HG03280 (cell line): ENCODE results near the gene ADAMTS12.

Experiments used
- ATAC-seq: cut with Tn5 transposase; IDR thresholded peaks from one replicate; pipeline ENCODE4 v1.9.1; 2021; ENCODE audit warnings: mild to moderate bottlenecking, moderate library complexity; ENCODE audit not compliant: unreplicated experiment

ADAMTS12 gene

GRCh38 chr5:33769196-33769595, 122.6 kb downstream of the ADAMTS12 start:
- no peak for ATAC-seq

- ATAC-seq = no peak
Observed at GRCh38 chr5:33766023-33766422, 125.8 kb downstream of the ADAMTS12 start.

GRCh38 chr5:33764786-33765185, 127.0 kb downstream of the ADAMTS12 start:
- ATAC-seq = no peak

DNA sequence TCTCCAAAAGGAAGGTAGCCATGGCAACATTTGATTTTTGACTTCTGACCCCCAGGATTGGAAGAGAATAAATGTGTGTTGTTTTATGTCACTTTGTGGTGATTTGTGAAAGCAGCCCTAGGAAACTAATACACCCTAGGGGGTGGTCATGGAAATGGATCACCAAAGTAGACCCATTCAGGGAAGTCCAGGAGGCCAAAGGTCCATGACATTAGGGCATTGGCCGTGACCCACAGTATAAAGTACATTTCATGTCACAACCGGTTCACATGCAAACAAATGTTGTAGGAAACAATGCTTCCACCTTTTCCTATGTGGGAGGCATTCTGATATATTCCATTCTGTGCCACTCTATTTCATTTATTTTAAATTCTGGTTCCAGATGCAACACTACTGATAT, 128.4 kb downstream of the ADAMTS12 start:
- ATAC-seq = no peak

DNA sequence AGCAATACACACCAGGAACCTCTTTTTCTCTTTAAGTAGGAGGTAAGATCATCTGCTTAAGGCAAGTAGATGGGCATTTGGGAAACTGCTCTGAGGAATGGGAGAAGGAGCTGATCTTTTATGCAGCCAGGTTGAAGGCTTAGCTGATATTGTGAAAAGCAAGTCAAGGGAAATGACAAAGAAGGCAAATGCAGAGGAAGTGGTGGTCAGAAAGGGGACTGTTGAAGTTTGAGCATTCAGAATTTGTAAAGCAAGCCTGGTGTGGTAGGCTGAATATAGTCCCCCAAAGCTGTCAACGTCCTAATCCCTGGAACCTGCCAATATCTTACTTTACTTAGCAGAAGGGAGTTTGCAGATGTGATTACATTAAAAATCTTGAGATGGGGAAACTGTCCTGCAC, 128.9 kb downstream of the ADAMTS12 start:
- ATAC-seq = no peak

DNA sequence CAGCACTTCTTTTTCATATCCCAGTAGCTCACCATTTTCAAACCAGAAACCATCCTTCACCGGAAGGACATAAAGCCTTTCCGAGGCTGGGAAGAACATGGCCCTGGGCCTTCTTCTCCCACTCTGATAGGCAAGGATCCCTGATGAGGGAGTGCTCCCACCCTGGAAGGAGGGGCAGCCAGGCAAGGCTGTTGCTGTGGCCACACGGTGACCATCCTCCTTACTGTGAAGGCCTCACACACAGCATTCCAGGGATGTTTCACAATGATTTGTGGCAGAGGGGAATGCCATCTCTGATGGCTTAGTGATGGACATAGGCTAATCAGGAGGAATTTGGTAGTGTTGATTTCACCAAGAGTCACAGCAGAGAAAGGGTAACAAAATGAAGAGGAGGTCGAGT, 130.7 kb downstream of the ADAMTS12 start:
- no peak for ATAC-seq

DNA sequence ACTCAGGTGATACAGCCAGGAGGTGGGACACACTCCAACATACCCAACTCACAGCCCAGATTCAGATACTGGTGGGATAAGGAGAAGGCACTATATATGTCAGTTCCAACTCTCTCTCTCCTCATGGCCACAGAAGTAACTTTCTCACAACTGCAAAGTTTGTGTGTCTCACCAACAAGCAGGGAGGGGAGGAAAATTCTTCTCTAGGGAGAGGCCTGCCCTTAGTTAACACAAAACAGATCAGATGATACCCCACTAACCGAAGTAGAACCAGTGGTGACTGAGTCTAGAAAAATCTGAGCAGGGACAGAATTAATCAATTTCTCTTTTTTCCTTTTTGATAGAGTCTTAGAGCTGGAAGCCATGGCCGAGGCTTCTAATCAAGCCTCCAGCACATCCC, 133.1 kb downstream of the ADAMTS12 start:
- ATAC-seq = no peak

- no peak for ATAC-seq
Observed at GRCh38 chr5:33756491-33756890, 135.3 kb downstream of the ADAMTS12 start.

DNA sequence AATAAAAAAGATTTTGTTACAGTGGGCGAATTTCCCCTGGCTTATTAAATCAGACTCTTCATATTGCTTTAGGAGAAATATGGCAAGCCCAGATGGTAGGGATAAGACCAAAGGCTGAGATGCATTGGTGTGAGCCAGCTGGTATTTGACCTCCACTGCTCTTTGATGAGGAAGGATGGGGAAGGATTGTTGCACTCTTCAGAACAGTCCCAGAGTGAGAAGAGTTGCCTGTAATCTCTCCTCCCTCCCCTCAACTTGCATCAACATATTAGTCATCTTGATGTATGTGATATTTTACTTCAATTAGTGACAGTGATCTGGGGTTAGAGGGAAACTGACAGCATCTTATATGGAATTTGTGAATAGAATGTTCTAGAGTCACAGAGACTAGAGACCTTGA, 136.6 kb downstream of the ADAMTS12 start:
- ATAC-seq = no peak

DNA sequence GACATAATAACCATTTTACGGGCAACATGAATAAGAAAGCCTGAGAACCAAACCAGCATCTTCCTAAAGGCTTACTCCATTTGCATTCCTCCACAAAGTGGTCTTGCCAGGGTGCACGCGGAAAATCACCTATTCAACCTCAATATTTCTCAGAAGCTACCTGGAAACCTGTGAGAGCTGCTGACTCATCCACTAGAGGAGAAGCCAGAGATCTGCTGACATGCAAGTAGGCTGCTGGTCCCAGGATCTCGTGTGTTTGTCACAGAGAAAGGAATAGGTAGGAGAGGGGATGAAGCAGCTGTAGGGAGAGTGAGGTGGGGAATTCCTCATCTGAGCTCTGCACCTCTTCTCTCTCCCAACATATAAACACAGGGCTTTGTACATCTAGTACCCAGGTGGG, 138.1 kb downstream of the ADAMTS12 start:
- ATAC-seq = no peak

DNA sequence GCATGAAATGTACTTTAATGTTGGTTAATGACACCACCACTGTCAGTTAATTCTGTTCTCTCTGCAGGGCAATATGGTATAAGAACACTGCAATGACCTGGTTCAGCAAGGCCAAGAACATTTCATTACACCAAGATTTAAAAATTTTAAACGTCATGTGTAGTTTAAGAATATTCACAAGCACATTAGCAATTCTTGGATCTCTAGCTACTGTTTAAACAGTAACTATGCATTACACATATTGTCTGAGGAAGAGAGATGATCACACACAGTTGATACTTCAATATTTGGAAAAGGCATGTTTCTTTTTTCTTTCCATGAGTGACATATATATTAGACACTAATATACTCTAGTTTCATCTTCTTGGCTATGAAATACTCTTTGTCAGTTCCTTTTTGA, 143.0 kb downstream of the ADAMTS12 start:
- ATAC-seq = no peak

- no peak for ATAC-seq
Observed at GRCh38 chr5:33745101-33745770, 146.6 kb downstream of the ADAMTS12 start.

GRCh38 chr5:33743099-33743498, 148.7 kb downstream of the ADAMTS12 start:
- ATAC-seq = no peak

GRCh38 chr5:33742181-33742580, 149.6 kb downstream of the ADAMTS12 start:
- ATAC-seq = no peak

DNA sequence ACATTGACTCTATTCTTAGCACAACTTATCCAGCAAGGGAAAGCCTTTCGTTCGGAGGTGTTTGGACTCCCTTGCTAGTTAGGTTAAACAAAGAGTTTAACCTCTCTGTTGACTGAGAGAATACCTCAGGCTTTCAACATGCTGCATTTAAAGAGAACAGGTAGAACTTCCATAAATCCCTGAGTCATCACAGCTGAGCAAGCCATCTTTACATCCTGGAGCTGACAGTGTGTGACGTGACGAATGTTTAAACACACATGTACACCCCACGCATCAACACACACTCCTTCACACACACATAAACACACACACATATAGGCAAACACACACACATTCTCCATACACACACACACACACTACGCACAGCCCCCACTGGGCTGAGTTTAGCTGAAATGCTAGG, 152.8 kb downstream of the ADAMTS12 start:
- ATAC-seq = no peak

GRCh38 chr5:33738097-33738496, 153.7 kb downstream of the ADAMTS12 start:
- no peak for ATAC-seq

GRCh38 chr5:33737697-33738096, 154.1 kb downstream of the ADAMTS12 start:
- ATAC-seq = no peak

DNA sequence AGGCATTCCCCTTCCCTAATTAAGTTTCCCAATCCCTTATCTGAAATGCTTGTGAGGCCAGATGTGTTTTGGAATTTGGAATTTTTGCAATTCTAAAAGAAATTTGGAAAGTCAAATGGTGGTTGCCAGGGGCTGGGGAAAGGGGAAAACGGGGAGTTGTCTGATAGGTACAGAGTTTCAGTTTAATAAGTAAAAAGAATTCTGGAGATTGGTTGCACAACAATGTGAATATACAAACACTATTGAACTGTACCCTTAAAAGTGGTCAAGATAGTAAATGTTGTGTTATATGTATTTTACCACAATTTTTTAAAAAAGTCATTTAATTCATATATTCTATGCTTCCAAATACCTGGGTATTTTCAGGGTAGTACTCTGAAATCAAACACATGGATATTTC, 154.5 kb downstream of the ADAMTS12 start:
- no peak for ATAC-seq

DNA sequence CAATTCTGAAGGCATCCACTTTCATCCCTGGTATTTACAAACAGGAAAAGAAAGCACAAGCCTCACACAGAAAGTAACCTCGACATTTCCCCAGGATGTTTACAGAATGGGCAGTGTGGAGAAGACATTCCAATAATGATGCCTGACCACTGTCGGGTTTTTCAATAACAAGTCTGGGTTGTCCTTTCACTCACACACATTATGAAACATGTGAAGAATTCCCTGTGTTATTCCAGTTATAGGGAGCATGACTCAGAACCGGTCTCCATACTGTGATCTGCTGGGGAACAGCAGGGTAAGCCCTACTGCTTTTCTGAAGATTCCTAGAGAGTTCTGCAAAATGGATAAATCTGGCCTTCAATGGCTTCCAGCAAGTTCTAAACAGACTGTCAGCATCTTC, 155.3 kb downstream of the ADAMTS12 start:
- no peak for ATAC-seq

- ATAC-seq = no peak
Observed at GRCh38 chr5:33735072-33735471, 156.7 kb downstream of the ADAMTS12 start.

GRCh38 chr5:33734537-33734936, 157.3 kb downstream of the ADAMTS12 start:
- no peak for ATAC-seq

- no peak for ATAC-seq
Observed at GRCh38 chr5:33733225-33733624, 158.6 kb downstream of the ADAMTS12 start.

- ATAC-seq = no peak
Observed at GRCh38 chr5:33726422-33727165, 165.2 kb downstream of the ADAMTS12 start.
